Esophagus squamous epithelium (tissue), 4 donors: ENCODE measurements around the gene SEC61A2.

Experiments used
- CTCF ChIP-seq, 6 experiments: fragments of 450-650 bp in 4 of 6; fragments of 200-600 bp in 2 of 6; sonication (generic) in 2 of 6; IDR thresholded peaks; one replicate each; pipeline ENCODE4 v1.5.1; 2016 to 2019; ENCODE audit warnings: antibody characterized with exemption in 6 of 6, mild to moderate bottlenecking in 4 of 6, moderate library complexity in 4 of 6
- POLR2A ChIP-seq, 4 donors: fragments of 450-650 bp; IDR thresholded peaks; one replicate each; pipeline ENCODE4 v1.6.1; 2017; ENCODE audit warnings: antibody characterized with exemption in 4 of 4, mild to moderate bottlenecking in 4 of 4, moderate library complexity in 3 of 4

- TF ChIP-seq CTCF (IDR thresholded peaks at IDR 0.05) (no peak), POLR2A (IDR thresholded peaks at IDR 0.05) (no peak)
Observed at GRCh38 chr10:12194752-12195271, 65.3 kb downstream of the SEC61A2 start.
